Measurements from ENCODE around the gene ACR. TPM values are rescaled to one million over a fixed set of nuclear protein-coding genes. Genes with fewer than 3 reads are reported as not detected.

ACR gene
- total and polyA plus RNA-seq, 10 of the 15 experiments (the other 5 are each of a cell fraction or from before 2014, with no cell fraction given) = not detected

DNA sequence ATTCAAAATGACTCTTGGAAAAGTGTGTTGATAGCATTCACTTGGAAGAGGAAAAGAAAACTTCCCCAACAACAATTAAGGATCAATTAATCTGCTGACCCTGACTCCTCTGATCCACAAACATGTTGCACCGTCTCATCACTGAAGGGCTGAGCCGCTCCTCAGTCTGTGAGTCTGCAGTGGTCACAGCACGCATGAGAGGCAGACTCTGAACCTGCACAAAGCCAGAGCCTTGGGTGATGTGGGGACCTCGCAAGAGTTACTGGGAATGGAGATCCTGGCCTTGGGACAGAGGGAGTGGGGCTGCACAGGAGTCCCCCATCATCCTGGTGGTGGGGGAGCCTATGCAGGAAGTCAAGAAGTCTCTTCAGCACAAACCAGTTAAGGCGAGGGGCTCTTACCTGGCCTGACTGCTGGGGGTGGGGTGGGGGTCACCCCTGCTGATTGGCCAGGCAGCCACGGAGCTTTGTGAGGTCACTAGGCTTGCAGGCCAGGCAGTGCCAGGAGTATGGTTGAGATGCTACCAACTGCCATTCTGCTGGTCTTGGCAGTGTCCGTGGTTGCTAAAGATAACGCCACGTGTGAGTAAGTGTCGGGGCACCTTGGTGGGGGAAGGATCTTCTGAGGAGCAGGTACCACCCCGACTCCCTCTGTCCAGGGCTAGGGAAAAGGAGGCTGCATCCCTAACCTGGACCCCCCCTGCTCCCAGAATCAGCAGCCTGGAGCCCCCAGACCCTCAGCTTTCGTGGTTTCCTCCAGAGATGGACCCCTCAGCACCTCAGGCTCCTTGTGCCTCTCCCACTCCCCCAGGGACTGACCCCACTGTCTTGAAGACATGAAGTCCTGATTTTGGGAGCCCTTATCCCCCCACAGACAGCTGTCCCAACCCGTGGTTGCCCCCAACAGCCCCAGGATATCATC, at the start of gene ACR (continued):
- TF ChIP-seq, protein P1, sequence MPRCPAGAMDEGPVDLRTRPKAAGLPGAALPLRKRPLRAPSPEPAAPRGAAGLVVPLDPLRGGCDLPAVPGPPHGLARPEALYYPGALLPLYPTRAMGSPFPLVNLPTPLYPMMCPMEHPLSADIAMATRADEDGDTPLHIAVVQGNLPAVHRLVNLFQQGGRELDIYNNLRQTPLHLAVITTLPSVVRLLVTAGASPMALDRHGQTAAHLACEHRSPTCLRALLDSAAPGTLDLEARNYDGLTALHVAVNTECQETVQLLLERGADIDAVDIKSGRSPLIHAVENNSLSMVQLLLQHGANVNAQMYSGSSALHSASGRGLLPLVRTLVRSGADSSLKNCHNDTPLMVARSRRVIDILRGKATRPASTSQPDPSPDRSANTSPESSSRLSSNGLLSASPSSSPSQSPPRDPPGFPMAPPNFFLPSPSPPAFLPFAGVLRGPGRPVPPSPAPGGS (IDR thresholded peaks at IDR 0.05; ENCODE audit: borderline replicate concordance, insufficient read depth, low read depth, low read length, poor library complexity, severe bottlenecking) = no peak
- TF ChIP-seq POLR2A (IDR thresholded peaks at IDR 0.05; ENCODE audit: low read depth, low read length) = no peak
- TF ChIP-seq, protein P2, sequence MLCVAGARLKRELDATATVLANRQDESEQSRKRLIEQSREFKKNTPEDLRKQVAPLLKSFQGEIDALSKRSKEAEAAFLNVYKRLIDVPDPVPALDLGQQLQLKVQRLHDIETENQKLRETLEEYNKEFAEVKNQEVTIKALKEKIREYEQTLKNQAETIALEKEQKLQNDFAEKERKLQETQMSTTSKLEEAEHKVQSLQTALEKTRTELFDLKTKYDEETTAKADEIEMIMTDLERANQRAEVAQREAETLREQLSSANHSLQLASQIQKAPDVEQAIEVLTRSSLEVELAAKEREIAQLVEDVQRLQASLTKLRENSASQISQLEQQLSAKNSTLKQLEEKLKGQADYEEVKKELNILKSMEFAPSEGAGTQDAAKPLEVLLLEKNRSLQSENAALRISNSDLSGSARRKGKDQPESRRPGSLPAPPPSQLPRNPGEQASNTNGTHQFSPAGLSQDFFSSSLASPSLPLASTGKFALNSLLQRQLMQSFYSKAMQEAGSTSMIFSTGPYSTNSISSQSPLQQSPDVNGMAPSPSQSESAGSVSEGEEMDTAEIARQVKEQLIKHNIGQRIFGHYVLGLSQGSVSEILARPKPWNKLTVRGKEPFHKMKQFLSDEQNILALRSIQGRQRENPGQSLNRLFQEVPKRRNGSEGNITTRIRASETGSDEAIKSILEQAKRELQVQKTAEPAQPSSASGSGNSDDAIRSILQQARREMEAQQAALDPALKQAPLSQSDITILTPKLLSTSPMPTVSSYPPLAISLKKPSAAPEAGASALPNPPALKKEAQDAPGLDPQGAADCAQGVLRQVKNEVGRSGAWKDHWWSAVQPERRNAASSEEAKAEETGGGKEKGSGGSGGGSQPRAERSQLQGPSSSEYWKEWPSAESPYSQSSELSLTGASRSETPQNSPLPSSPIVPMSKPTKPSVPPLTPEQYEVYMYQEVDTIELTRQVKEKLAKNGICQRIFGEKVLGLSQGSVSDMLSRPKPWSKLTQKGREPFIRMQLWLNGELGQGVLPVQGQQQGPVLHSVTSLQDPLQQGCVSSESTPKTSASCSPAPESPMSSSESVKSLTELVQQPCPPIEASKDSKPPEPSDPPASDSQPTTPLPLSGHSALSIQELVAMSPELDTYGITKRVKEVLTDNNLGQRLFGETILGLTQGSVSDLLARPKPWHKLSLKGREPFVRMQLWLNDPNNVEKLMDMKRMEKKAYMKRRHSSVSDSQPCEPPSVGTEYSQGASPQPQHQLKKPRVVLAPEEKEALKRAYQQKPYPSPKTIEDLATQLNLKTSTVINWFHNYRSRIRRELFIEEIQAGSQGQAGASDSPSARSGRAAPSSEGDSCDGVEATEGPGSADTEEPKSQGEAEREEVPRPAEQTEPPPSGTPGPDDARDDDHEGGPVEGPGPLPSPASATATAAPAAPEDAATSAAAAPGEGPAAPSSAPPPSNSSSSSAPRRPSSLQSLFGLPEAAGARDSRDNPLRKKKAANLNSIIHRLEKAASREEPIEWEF (IDR thresholded peaks at IDR 0.05; ENCODE audit: insufficient replicate concordance, low read depth, low read length) = no peak

DNA sequence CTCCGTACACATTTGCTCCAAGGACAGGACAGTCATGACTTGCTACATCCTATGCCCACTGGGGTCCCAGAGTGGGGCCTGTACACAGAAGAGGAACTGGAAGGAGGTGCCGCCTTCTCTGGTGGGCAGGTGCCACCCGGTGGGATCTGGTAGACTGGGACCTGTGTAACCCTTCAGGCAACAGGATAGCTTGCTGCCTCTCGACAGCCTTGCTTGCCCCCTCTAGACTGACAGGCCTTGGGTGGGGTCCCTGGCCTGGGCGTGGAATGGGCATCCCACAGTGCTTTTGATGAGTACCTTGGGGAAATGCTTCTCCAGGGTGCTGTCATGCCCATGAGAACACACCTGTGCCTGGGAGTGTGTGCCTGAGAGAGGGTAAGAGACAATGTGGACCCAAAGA, 49.6 kb upstream of the ACR start:
- RAD21 ChIA-PET (ENCODE audit: unreplicated experiment) = no interaction called here
- H3K79me2 ChIP-seq (ENCODE audit: control insufficient read depth, insufficient read depth, low read length) = no peaks in the 10 kb centered on the region
- CTCF ChIA-PET = interaction anchor here (1.0 kb wide), 1 partner anchor 67 kb away, joined by 4 read pairs; no protein-coding TSS in a partner anchor
- WGBS (ENCODE audit: insufficient coverage, insufficient replicate concordance, low lambda C conversion rate, missing lambda C conversion rate) = 39% methylated on average over 5 of the region's 5 CpGs
- no TSS peak for BruUV-seq (replicated peaks)
- FAIRE-seq (no peak), ATAC-seq (no peak), DNase-seq (ENCODE audit: low read depth, low spot score) (no peak)
- H3K4me3 ChIP-seq = no peak overlapping the region
- no peaks in the 10 kb centered on the region for H3K4me1 ChIP-seq (ENCODE audit: control insufficient read depth, insufficient read depth, low read length)
- H3K4me2 ChIP-seq (ENCODE audit: control insufficient read depth, insufficient read depth) = no peak overlapping the region
- in situ Hi-C loops (cut with MboI) (no loop called here), intact Hi-C loops (cut with micrococcal nuclease; ENCODE audit: unreplicated experiment) (no loop called here)
- no peaks in the 10 kb centered on the region for H4K20me1 ChIP-seq (ENCODE audit: control insufficient read depth, insufficient read depth)
- no peak overlapping the region for H3K9ac ChIP-seq (ENCODE audit: control insufficient read depth, insufficient read depth, low read length)
- no peak overlapping the region for H3K27ac ChIP-seq (ENCODE audit: control insufficient read depth, insufficient read depth)
- H3K36me3 ChIP-seq (ENCODE audit: control insufficient read depth in 2 of 2, insufficient read depth in 2 of 2, low read length in 1 of 2) = no peaks in the 10 kb centered on the region
- H2AFZ ChIP-seq (ENCODE audit: control insufficient read depth, low read depth, low read length) = no peak overlapping the region
- POLR2A ChIA-PET = no interaction called here
- no peaks in the 10 kb centered on the region; a peak in 2 of 4 replicates for H3K27me3 ChIP-seq (replicated peaks in 1 of 2; ENCODE audit: control insufficient read depth in 2 of 2, insufficient read depth in 2 of 2, low read length in 1 of 2)
- H3K9me3 ChIP-seq (replicated peaks; ENCODE audit: control insufficient read depth, insufficient read depth, low read length) = no peaks in the 10 kb centered on the region
- SMC1A ChIA-PET (ENCODE audit: uncharacterized antibody, unreplicated experiment) = no interaction called here
- TF ChIP-seq RCOR1 (conservative IDR thresholded peaks at IDR 0.05; ENCODE audit: low read depth, low read length) = no peak
- TF ChIP-seq ZNF622 (IDR thresholded peaks at IDR 0.05) = no peak
- TF ChIP-seq FOXK2 (IDR thresholded peaks at IDR 0.05) = no peak
- TF ChIP-seq SUZ12 (IDR thresholded peaks at IDR 0.05; ENCODE audit: unreplicated experiment) = no peak
- TF ChIP-seq, protein P2 (IDR thresholded peaks at IDR 0.05; ENCODE audit: insufficient replicate concordance, low read depth, low read length) = no peak
- TF ChIP-seq HDAC6 (IDR thresholded peaks at IDR 0.05; ENCODE audit: unreplicated experiment) = no peak
